Gastroesophageal sphincter (tissue), 4 donors: ENCODE measurements around the gene NCKAP5. TPM values are rescaled to one million over a fixed set of nuclear protein-coding genes. Genes with fewer than 3 reads are reported as not detected.
A peak's percentile ranks its signal among the peaks of the same experiment; 100 is the strongest.

ENCODE experiments used
- ATAC-seq: fragments of 150-250 bp; one replicate; pipeline ENCODE4 v1.9.1; 2016; ENCODE audit warnings: mild to moderate bottlenecking, moderate library complexity
- H3K27ac ChIP-seq, 4 donors: fragments of 200-600 bp; sonication (generic) in 3 of 4; 1 replicate in 3 of 4; 2 replicates in 1 of 4; pipeline ENCODE4 v1.5.1; 2016 to 2019
- H3K27me3 ChIP-seq: fragments of 200-600 bp; sonication (generic); one replicate; pipeline ENCODE4 v1.5.1; 2019
- H3K36me3 ChIP-seq, 2 donors: fragments of 200-600 bp; sonication (generic); one replicate each; pipeline ENCODE4 v1.5.1; 2019; ENCODE audit warnings: control low read depth in 1 of 2
- H3K4me1 ChIP-seq, 3 donors: fragments of 200-600 bp; sonication (generic); 1 replicate in 2 of 3; 2 replicates in 1 of 3; pipeline ENCODE4 v1.5.1; 2016 to 2019; ENCODE audit warnings: control low read depth in 2 of 3
- H3K4me3 ChIP-seq, 2 donors: fragments of 200-600 bp; sonication (generic); one replicate each; pipeline ENCODE4 v1.5.1; 2019; ENCODE audit warnings: mild to moderate bottlenecking in 1 of 2, moderate library complexity in 1 of 2
- H3K9me3 ChIP-seq, 3 donors: fragments of 200-600 bp; sonication (generic); one replicate each; pipeline ENCODE4 v1.5.1; 2017 to 2019; ENCODE audit warnings: control low read depth in 2 of 3
- CTCF ChIP-seq, 4 experiments: fragments of 200-600 bp in 2 of 4; fragments of 450-650 bp in 2 of 4; sonication (generic) in 1 of 4; IDR thresholded peaks; one replicate each; pipeline ENCODE4 v1.5.1; 2017 to 2019; ENCODE audit warnings: antibody characterized with exemption in 4 of 4, mild to moderate bottlenecking in 2 of 4, moderate library complexity in 2 of 4
- EP300 ChIP-seq: sonication (generic); formaldehyde crosslinking; IDR thresholded peaks from one replicate; pipeline ENCODE4 v1.6.1; 2017; ENCODE audit warnings: antibody characterized with exemption, mild to moderate bottlenecking
- POLR2A ChIP-seq, 2 donors: fragments of 450-650 bp; IDR thresholded peaks; one replicate each; pipeline ENCODE4 v1.6.1; 2017; ENCODE audit warnings: antibody characterized with exemption in 2 of 2, mild to moderate bottlenecking in 2 of 2, moderate library complexity in 1 of 2
- POLR2AphosphoS5 ChIP-seq: sonication (generic); formaldehyde crosslinking; IDR thresholded peaks from one replicate; pipeline ENCODE4 v1.6.1; 2017; ENCODE audit warnings: antibody characterized with exemption
- WGBS, 2 donors: methylation state at CpG; one replicate each; pipeline ENCODE4 v1.1.5; 2018; ENCODE audit warnings: low coverage in 1 of 2; 5-methylcytosine and 5-hydroxymethylcytosine counted together
- total RNA-seq, 4 donors: library from RNA; depleted of rRNA; stranded (reverse); fragments of >200 nt; gene quantifications; one replicate each; pipeline ENCODE4 v1.1.0, GENCODE V29; 2016

NCKAP5 gene
- total RNA-seq, 4 donors from 2014 or later, result 0.16 to 0.57 (median 0.33) TPM

GRCh38 chr2:133489641-133490410, 78.4 kb downstream of the NCKAP5 start:
- WGBS, 2 donors, result 61 to 90% methylated on average over 2 to 5 of the region's 5 CpGs
- peak; percentile 79 for ATAC-seq
- Histone ChIP-seq H3K27me3 (no peaks in the 10 kb centered on the region), H3K4me1 (peaks cover 0 to 7% (median 0%) of the 10 kb centered on the region in 3 donors), H3K27ac (no peak overlapping the region), H3K36me3 (no peaks in the 10 kb centered on the region), H3K4me3 (no peak overlapping the region), H3K9me3 (no peaks in the 10 kb centered on the region)
- no peak for TF ChIP-seq EP300
- no peak for TF ChIP-seq CTCF (IDR thresholded peaks at IDR 0.05)
- TF ChIP-seq POLR2A (IDR thresholded peaks at IDR 0.05), result no peak
- TF ChIP-seq POLR2AphosphoS5, result no peak

GRCh38 chr2:133489146-133489545, 79.1 kb downstream of the NCKAP5 start:
- WGBS, 2 donors, result 73 to 78% methylated on average over 1 of the region's 1 CpG
- no peak overlapping the region for H3K4me3 ChIP-seq

GRCh38 chr2:133486771-133487191, 81.5 kb downstream of the NCKAP5 start:
- no peaks in the 10 kb centered on the region for H3K9me3 ChIP-seq
- H3K27ac ChIP-seq, result no peak overlapping the region
- TF ChIP-seq POLR2A (IDR thresholded peaks at IDR 0.05) (no peak), POLR2AphosphoS5 (no peak), CTCF (IDR thresholded peaks at IDR 0.05) (no peak), EP300 (no peak)
- WGBS, 2 donors, result 29 to 45% methylated on average over 5 of the region's 5 CpGs
- no peaks in the 10 kb centered on the region for H3K27me3 ChIP-seq
- no peaks in the 10 kb centered on the region for H3K36me3 ChIP-seq
- no peak for ATAC-seq
- no peak overlapping the region for H3K4me3 ChIP-seq
- H3K4me1 ChIP-seq, result peaks cover 0 to 7% (median 0%) of the 10 kb centered on the region in 3 donors

More at GRCh38 chr2:133489146-133489545, 79.1 kb downstream of the NCKAP5 start:
- no peaks in the 10 kb centered on the region for H3K9me3 ChIP-seq
- TF ChIP-seq CTCF (IDR thresholded peaks at IDR 0.05), result no peak
- TF ChIP-seq POLR2AphosphoS5, result no peak
- TF ChIP-seq EP300, result no peak
- TF ChIP-seq POLR2A (IDR thresholded peaks at IDR 0.05), result no peak
- no peaks in the 10 kb centered on the region for H3K36me3 ChIP-seq
- no peak overlapping the region for H3K27ac ChIP-seq
- peaks cover 0 to 7% (median 0%) of the 10 kb centered on the region in 3 donors for H3K4me1 ChIP-seq
- ATAC-seq, result no peak
- H3K27me3 ChIP-seq, result no peaks in the 10 kb centered on the region

- Histone ChIP-seq H3K4me1 (peaks cover 0 to 7% (median 0%) of the 10 kb centered on the region in 3 donors), H3K27me3 (no peaks in the 10 kb centered on the region), H3K27ac (no peak overlapping the region), H3K9me3 (no peaks in the 10 kb centered on the region), H3K36me3 (no peaks in the 10 kb centered on the region), H3K4me3 (no peak overlapping the region)
- 42 to 98% methylated on average over 2 to 3 of the region's 3 CpGs for WGBS, 2 donors
- no peak for TF ChIP-seq POLR2AphosphoS5
- TF ChIP-seq POLR2A (IDR thresholded peaks at IDR 0.05), result no peak
- TF ChIP-seq EP300, result no peak
- no peak for TF ChIP-seq CTCF (IDR thresholded peaks at IDR 0.05)
- ATAC-seq, result no peak
These were observed 82.4 kb downstream of the NCKAP5 start for GRCh38 chr2:133485868-133486267.

- 79 to 90% methylated on average over 3 of the region's 3 CpGs for WGBS, 2 donors
- Histone ChIP-seq H3K4me1 (no peaks in the 10 kb centered on the region), H3K4me3 (no peak overlapping the region), H3K27me3 (no peaks in the 10 kb centered on the region), H3K27ac (no peak overlapping the region), H3K36me3 (no peaks in the 10 kb centered on the region), H3K9me3 (no peaks in the 10 kb centered on the region)
- TF ChIP-seq CTCF (IDR thresholded peaks at IDR 0.05) (no peak), POLR2AphosphoS5 (no peak), POLR2A (IDR thresholded peaks at IDR 0.05) (no peak), EP300 (no peak)
- ATAC-seq, result no peak
These were observed 83.5 kb downstream of the NCKAP5 start for GRCh38 chr2:133484784-133485183.
